NCI-H2029 treated with DMSO at 0.1 percent for 48 hours (cell line): ENCODE results near the gene ZDHHC8.

Source experiments
- DNase-seq: peaks from one replicate; lab custom pipeline; 2025; lab: John Stamatoyannopoulos, UW

ZDHHC8 gene

GRCh38 chr22:20131597-20131858, at the start of gene ZDHHC8:
Gene ZDHHC8 (plus strand): TSS chr22:20131804. CDS start chr22:20131948, 144 bp downstream.
- no peak for DNase-seq

- no peak for DNase-seq
These were observed 48.3 kb upstream of the ZDHHC8 start for GRCh38 chr22:20083157-20083890.

- DNase-seq: no peak
These were observed 47.6 kb upstream of the ZDHHC8 start for GRCh38 chr22:20083891-20084546.

DNA sequence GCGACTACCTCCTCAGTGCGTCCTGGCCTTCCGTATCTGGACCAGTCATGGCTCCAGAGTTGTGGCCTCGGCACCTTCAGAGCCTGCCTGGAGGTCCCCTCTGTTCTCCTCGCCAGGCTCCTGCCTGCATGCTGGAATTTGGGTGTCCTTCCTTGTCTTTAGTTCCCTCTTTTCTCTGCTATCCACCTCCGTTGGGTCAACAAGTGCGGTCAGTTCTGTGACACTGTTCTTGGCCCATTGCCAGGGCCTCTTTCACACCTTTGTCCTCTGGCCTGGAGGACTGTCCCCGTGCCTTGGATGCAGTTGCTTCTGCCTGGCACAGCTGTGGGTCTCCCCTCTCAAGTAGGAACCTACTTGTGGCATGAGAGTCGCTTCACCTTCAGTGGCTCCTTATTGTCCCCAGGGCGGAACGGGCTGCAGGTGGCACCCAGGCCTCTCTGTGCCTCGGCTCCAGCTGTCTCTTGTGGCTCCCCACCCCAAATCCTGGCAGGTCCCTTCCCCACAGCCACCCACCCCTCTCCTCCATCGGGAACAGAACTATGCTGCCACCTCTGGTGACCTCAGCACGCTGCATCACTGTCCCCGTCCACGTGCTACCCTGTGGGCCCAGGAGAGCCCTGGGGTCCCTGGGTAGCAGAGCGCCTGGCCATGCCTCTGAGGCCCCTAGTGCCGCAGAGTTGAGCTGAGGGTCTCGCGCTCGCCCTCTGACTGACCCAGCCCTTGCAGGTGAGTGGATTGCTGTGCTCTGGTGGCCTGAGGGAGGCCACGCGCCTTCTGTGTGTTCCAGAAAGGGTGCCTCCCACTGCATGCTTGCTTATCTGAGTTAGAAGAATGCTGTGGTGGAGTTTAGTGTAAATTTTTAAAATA, 46.8 kb upstream of the ZDHHC8 start:
- no peak for DNase-seq

GRCh38 chr22:20085651-20086050, 46.0 kb upstream of the ZDHHC8 start:
- no peak for DNase-seq

GRCh38 chr22:20086101-20086599, 45.5 kb upstream of the ZDHHC8 start:
- DNase-seq: no peak

DNA sequence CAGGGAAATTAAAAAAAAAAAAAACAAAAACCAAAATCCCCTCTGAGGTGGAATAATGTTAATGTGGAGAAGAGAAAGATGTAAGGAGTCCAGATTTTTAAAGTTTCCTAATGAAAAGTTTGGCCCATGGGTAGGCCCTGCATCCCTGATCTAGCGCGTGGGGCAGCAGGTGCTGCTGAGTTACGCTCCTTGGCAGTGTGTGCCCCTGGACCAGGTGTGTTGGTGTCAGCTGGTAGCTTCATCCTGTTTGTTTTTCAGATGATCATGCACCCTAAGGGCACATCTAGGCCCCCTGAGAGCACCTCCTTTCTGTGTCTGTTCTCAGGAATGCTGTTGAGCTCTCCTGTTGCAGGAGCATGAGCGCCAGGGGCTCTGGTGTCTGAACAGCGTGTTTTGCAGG, 44.8 kb upstream of the ZDHHC8 start:
- no peak for DNase-seq

DNA sequence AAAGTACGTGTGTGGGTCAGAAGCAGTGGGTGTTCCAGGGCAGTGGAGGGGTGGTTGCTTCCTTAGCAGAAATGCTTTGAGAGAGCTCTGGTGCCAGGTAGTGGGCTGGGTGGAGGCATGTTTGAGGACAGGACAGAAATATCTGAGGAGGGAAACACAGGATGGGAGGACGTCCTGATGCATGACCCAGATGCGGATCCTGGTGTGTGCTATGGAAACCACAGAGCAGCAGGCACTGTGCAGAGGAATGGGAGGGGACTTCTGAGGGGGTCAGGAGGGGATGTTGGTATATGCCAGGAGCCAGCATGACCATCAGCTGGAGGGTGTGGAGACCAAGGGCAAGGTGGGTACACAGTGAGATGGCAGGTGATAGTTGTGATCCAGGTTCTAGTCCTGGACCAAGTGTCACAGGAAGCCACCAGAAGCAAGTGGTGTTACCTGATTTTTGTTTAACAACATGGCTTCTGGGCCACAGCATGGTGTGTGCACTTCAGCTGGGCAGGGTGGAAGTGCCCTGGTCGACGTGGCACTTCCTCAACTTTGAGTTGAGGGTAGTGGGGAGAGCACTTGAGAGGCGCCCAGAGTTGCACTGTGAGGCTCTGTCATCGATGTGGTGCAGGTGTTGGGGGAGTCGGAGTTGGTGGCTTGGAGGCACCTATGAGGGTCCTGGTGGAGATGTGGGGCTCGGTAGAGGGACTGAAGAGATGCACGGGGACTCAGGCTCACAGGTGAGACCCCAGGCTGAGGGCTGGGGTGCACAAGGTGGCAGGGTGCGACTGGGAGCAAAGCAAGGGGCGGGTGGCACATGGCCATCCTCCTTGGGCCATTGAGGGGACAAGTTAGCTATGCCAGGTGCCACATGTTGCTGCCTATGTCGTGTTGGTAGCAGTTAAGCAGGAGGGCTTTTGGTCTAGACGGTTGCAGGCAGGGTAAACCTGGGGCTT, 44.0 kb upstream of the ZDHHC8 start:
- no peak for DNase-seq

DNA sequence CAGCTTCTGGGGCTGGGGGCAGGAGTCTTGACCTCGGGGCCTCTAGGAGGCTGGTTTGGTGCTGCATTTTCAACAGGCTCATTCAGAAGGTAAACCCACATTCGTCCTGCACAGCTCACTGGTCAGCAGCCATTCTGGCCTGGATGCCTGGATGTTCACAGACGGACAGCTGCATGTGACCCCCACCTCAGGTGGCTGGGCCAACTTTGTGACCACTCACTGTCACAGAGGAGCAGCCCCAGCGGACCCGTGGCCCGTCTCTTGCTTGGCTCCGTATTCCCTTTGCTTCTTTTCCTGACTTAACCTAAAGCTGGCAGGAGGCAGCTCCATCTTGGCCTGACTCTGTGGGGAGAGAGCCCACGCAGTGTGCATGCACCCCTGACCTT, 43.3 kb upstream of the ZDHHC8 start:
- no peak for DNase-seq

DNA sequence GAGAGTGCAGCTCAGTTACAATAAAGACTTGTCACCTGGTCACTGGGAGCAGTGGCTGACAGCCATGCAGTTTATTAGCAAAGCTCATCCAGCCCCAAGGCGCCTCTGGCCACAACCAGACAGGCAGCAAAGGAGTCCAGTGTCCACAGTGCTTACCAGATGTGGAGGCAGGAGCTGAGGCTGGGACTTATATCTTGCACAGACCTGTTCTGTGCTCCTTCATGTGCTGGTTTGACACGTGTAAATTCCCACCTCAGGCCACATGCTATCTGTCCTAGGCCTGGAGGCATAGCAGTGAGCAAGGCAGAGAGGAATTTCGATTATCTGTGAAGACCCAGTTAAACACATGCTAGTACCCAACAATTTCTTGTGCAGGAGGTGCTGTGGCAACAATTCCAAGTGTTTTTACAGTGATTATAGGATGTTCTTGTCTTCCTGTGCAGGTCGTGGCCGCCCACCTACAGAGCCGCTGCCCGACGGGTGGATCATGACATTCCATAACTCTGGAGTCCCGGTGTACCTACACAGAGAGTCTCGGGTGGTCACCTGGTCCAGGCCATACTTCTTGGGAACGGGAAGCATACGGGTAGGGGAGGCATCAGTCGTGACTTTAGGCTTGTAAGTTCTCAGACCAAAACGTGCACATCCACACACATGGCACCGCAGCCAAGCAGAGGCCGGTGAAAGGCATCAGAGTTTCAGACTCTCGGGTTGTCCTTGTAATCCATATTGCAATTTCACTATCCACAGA, 42.2 kb upstream of the ZDHHC8 start:
- DNase-seq: no peak

DNA sequence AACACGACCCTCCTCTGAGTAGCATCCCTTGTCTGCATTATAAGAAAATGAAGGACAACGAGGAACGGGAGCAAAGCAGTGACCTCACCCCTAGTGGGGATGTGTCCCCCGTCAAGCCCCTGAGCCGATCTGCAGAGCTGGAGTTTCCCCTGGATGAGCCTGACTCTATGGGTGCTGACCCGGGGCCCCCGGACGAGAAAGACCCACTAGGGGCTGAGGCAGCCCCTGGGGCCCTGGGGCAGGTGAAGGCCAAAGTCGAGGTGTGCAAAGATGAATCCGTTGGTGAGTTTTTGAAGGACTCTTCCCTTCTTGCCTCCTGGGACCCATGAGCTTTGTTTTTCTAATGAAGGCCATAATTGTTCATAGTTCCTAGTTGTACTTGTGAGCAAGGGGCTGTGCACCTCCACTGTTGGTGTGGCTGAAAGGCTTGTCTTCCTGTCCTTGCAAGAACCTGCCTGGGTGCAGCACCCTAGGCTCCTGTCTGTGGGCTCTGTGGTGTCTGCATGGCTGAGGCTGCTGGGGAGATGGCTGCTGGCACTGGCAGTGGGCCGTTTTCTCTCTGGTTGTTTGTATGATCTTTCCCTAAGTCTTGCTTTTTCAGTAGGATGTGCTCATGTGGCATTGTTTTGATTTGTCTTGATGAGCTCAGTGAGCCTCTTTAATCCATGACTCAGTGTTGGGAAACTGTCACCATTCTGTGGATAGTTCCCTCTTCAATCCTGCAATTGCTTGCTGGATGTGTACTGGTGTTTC, 41.5 kb upstream of the ZDHHC8 start:
- no peak for DNase-seq

DNA sequence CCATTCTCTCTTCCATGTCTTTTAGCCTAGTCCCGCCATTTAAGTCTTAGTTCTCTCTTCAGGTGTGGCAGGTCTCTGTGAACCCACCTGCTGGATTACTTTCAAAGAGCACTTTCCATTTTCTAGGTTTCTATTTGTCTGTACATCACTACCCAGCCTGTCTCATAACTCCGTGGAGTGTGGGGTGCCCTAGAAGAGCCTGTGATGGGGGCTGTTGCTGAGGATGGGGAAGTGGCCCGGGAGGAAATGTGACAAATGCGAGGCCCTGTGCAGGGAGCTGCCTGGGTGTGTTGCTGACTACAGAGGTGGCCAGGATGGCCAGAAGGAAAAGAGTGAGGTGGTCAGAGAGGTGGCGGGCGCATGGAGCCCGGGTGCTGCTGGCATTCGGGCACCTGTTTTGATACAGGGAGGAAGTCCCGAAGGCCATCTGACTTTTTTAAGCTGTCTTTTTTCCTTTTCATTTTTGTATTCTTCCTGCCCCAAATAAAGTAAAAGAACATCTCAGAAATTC, 40.8 kb upstream of the ZDHHC8 start:
- no peak for DNase-seq

GRCh38 chr22:20091690-20092476, 39.7 kb upstream of the ZDHHC8 start:
- DNase-seq: no peak

DNA sequence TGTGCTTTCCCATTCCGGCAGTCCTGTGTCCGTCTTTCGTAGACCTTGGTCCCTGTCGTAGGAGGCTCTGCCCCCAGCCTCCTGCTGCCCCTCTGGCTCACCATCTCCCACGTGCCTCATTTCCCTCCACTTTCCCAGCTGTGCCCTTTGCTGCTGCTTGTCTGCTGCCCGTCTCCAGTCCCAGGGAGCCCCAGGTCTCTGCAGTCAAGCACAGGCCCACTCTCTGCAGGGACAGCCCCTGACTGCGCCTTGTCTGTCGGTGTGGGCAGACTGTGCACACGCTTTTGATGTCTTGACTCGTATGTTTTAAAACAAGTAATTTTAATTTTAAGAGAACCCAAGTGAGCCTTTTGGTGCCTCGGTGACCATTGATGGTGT, 39.1 kb upstream of the ZDHHC8 start:
- DNase-seq: no peak

- DNase-seq: no peak
These were observed 38.0 kb upstream of the ZDHHC8 start for GRCh38 chr22:20093418-20094196.

GRCh38 chr22:20094197-20094807, 37.3 kb upstream of the ZDHHC8 start:
- DNase-seq: no peak

DNA sequence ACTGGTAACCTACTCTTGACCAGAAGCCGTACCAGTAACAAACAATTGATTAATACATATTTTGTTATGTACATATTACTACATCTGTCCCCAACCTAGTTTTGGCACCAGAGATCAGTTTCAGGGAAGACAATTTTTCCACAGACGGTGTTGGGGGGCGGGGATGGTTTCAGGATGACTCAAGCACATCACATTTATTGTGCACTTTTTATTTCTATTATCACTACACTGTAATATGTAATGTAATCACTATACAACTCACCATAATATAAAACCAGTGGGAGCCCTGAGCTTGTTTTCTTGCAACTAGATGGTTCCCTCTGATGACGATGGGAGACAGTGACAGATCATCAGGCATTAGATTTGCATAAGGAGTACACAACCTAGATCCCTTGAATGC, 36.1 kb upstream of the ZDHHC8 start:
- no peak for DNase-seq
